Suppressor macrophage (primary cell): ENCODE data around the gene CDCA3.

Experiments used
- DNase-seq, 4 experiments: peaks; one replicate each; pipeline ENCODE4 v3.0.0-alpha.2; 2020 to 2022

The CDCA3 gene

DNA sequence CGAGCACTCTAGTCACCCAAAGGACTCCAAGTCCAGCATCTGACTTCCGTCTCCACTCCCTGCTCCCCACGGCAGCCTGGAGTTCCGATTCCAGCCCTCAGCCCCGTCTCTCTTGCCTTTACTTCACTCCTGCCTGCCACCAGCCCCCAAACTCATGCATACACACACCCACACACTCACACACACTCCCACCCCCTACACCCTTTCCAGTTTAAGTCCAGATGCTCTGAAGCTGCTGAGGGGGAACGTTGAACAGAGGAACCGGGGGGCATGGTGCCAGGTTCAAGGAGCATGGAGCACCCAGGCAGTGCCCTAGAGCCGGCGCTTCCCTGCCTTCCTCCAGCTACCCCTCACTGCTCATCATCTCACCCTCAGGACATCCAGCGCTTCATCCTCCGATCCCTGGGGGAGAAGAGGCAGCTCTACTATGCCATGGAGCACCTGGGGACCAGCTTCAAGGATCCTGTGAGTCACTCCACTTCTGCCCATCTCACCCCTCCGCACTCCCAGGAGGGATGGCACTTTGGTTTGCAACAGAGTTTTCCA lies 19.6 kb downstream of the CDCA3 start:
- DNase-seq: no peak

DNA sequence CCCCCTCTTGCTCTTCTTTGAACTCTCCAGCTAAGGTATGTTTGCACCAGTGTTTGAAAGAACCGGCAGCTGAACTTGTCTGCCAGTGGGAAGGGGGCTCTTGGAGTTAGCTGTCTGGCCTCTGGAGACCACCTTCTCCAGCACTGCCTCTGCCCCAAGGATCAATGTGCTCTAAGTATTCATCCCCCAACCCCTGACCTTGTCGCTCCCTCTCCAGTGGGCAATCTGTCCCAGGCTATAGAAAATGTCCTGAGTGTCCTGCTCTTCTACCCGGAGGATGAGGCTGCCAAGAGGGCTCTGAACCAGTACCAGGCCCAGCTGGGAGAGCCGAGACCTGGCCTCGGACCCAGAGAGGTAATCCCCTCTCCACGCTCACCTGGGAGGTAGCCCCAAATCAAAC lies 20.1 kb downstream of the CDCA3 start:
- no peak for DNase-seq

DNA sequence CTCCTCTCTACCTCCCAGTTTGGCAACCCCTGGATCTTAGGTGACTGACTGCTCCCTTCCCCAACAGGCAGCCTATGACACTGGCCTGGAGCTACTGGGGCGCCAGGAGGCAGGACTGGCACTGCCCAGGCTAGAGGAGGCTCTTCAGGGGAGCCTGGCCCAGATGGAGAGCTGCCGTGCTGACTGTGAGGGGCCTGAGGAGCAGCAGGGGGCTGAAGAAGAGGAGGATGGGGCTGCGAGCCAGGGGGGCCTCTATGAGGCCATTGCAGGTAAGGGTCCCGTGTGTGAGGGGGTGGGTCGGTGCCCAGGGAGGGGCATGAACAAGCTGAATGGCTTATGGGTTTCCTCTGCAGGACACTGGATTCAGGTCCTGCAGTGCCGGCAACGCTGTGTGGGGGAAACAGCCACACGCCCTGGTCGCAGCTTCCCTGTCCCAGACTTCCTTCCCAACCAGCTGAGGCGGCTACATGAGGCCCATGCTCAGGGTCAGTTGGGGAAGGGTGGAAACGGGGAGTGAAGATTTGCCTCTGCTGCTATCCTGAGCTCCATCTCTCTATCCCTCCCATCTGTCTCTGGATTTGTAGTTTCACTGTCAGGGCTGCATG lies 20.7 kb downstream of the CDCA3 start:
- DNase-seq: peak in 2 of 4 experiments; percentile 38 to 50

DNA sequence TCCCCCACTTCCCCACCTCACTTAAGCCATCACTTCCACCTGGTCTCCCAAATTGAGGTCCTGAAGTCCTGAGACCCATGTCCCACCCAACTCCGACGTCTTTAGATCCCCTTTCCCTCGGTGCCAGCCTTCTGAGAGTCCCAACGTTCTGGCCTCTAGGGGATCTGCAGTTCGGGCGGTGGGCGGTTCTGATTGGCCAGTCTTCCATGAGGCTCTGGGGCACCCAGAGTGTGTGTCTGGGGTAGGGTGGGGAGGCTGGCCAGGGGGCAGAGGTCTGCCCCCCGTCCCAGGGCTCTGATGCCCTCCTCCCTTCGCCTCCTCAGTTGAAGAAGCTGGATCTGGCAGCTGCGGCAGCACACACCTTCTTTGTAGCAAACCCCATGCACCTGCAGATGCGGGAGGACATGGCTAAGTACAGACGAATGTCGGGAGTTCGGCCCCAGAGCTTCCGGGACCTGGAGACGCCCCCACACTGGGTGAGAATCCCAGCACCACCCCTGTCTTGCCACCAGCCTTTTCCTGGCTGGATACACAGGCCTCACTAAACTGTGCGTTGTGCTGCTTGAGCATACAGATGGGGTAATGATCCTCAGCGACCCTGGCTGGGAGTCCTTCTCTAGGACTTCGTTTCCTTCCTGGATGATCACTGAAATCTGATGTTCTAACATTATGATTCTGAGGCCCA lies 21.4 kb downstream of the CDCA3 start:
- DNase-seq: peak in 1 of 4 experiments; percentile 27

DNA sequence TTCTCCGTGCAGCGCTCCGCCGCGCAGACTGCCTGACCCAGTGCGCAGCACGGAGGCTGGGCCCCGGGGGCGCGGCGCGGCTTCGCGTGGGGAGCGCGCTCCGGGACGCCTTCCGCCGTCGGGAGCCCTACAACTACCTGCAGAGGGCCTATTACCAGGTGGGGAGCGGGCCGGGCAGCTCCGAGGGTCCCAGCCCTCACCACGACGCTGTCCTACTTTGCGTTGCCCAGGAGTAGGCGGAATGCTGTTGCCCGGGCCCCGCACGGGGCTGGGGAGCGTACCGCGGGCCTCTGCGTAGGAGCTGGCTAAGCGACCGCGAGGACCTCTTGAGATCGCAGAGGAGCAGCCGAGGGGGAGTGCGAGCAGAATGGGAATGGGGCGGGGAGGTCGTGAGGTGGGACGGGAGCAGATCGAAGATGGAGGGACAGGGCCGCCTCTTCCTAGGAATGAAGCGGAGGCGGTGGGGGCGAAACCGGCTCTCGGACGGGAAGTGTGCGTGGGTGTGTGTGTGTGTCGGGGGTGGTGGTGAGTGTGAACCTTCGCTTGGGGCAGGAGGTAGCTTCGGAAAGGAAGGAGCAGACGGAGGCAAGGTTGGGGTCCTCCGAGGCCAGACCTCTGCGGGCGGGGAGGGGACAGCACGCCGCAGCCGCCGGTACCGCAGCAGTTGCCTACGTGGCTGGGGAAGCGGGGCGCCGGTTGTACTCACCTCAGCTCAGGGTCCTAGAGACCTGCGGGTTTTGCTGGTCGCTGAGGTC lies 22.1 kb downstream of the CDCA3 start:
- peak in 3 of 4 experiments; percentile 25 to 53 (median 36) for DNase-seq

DNA sequence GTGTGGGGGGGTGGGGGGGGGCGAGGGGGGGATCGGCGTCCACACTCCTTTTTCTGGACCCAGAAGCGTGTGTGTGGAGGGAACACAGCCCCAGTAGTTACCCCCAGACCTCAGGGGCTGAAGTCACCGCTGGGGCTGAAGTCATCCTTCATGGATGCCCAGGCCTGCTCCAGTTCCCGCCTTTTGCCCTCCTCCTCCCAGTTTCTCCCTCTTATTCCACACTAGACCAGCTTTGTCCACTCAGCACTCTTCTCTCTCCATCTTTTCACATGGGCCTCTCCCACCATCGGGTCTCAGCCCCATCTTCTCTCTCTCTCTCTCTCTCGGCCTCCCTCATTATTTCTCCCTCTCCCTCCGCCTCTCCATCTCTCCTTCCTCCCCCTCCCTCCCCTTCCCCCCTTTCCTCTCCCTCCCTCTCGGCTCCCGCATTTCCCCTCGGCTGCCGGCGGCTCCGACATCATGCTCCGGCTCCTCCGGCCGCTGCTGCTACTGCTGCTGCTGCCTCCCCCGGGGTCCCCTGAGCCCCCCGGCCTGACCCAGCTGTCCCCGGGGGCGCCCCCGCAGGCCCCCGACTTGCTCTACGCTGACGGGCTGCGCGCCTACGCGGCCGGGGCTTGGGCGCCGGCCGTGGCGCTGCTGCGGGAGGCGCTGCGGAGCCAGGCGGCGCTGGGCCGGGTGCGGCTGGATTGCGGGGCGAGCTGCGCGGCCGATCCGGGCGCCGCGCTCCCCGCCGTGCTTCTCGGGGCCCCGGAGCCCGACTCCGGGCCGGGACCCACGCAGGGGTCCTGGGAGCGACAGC lies 22.9 kb downstream of the CDCA3 start, which contains the start of gene P3H3:
Gene P3H3 (plus strand): TSS at position 426 of the 799 bp plus-strand sequence. CDS start 34 bp downstream, at position 460.
- DNase-seq: peak in 2 of 4 experiments; percentile 38 to 55

DNA sequence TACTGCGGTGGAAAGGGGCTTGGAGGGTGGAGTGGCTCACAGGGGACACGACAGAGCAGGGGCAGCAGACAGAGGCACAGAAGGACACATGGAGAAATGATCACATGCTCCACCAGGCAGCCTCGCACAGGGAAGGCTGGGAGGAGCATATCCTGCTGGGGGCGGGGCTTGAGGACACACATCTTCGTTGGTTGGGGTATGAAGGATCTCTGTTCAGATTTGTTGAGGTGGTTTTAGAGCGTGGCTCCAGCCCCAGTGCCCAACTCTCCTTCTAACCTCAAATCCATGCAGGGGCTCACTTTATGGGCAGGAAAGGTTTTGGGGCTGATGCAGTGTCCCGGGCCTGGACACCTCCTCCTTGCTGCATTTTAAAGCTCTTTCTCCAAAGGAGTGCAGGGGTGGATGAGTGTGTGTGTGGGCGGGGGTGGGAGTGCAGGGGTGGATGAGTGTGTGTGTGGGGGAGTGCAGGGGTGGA lies 23.6 kb downstream of the CDCA3 start:
- DNase-seq: peak; percentile 40 to 72 (median 63)

DNA sequence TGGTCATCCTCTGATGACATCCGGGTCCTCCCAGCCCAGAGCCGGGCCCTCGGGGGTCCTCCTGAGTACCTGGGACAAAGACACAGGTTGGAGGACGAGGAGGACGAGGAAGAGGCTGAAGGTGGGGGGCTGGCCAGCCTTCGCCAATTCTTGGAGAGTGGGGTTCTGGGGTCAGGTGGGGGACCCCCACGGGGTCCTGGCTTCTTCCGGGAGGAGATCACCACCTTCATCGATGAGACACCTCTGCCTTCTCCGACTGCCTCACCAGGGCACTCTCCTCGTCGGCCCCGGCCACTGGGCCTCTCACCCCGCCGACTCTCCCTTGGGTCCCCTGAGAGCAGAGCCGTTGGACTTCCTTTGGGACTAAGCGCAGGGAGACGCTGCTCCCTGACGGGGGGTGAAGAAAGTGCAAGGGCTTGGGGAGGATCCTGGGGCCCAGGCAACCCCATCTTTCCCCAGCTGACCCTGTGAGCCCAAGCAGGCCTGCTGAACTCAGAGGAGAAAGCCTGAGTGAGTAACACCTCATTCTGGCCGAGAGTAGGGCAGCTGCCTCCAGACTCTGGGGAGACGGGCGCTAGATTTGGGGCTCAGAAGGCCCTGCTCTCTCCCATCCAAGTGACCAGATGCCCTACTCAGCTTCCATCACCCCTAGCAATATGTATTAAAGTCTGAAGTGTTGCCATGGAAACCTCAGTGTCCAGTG lies 24.2 kb downstream of the CDCA3 start:
- DNase-seq: peak in 1 of 4 experiments; percentile 0

DNA sequence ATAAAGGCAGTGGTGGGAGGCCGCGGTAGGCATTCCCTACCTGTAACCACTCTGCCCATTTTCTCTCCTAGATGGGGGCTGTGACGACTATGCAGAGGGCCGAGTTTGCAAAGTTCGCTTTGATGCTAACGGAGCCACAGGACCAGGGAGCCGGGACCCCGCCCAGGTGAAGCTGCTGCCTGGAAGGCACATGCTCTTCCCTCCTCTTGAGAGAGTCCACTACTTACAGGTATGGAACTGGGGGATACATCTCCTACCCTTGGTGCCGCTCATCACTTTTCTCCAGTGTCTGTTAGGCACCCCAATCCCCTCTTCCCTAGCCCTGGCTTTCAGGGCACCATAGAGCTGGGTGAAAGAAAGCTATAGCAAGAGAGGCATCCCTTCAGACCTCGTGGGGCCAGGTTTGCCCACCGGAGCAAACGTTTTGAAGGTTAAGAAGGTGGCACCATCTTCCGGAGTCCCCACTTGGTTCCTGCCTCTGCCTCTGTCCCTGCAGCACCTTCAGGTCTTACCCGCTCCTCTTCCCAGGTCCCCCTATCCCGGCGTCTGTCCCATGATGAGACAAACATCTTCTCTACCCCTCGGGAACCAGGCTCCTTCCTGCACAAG lies 24.9 kb downstream of the CDCA3 start:
- DNase-seq: peak in 1 of 4 experiments; percentile 1

DNA sequence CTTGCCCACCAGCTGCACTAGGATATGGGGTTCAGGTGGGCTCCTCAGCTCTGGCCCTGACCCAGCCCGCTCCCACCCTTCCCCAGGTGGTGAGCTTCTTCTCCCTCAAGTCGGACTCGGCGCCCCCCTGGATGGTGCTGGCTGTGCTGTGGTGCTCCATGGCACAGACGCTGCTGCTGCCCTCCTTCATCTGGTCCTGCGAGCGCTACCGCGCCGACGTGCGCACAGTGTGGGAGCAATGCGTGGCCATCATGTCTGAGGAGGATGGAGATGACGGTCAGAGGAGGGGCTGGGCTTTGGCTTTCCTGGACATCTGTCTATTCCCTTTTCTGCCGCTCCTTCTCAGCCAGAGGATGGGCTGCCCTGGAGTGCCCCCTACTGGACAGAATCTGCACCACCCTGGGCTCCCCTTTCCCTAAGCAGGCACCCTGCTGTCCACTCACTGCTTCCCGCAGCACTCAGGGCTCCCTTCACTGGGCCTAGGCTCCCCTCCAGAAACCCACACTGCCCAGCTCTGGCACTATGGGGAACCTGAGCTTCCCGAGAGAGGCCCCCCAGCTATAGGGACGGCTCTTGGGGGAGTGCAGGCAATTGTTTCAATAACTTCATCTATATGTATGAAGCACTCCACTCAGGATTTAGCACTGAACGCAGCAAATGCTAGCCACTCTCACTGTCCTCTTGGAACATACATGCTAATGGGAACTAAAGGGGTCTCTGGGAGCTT lies 25.5 kb downstream of the CDCA3 start:
- DNase-seq: peak; percentile 89 to 95 (median 92)

DNA sequence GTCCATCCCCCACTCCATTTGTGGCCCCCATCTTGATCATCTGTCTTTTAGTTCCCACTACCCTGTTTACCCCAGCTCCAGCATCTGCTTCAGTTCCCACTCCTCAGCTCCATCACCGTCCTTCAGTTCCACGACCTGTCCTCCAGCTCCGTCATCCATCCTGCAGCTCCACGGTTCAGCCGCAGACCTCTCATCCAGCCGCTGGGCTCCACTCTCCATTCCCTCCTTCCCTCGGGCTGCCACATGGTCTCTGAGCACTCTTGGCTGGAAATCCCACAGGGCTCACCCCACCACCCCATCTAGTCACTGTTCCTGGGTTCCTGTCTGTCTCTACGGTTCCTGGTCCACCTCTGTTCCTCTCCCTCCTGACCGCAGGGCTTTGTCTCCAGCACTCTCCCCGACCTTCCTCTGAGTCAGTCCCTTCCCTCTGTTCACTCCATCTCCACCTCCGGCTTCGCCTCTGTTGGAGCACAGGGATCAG lies 26.1 kb downstream of the CDCA3 start:
- peak in 1 of 4 experiments; percentile 0 for DNase-seq

DNA sequence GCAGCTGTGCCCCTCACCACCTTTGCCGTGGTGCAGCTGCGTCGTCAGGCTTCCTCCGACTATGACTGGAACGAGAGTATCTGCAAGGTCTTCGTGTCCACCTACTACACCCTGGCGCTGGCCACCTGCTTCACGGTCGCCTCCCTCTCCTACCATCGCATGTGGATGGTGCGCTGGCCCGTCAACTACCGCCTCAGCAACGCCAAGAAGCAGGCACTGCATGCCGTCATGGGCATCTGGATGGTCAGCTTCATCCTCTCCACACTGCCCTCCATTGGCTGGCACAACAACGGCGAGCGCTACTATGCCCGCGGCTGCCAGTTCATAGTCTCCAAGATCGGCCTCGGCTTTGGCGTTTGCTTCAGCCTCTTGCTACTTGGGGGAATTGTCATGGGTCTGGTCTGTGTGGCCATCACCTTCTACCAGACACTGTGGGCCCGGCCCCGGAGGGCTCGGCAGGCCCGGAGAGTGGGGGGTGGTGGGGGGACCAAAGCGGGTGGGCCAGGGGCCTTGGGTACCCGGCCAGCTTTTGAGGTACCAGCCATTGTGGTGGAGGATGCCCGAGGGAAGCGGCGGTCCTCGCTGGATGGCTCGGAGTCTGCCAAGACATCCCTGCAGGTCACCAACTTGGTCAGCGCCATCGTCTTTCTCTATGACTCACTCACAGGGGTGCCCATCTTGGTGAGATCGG lies 26.9 kb downstream of the CDCA3 start:
- DNase-seq: peak in 1 of 4 experiments; percentile 1

DNA sequence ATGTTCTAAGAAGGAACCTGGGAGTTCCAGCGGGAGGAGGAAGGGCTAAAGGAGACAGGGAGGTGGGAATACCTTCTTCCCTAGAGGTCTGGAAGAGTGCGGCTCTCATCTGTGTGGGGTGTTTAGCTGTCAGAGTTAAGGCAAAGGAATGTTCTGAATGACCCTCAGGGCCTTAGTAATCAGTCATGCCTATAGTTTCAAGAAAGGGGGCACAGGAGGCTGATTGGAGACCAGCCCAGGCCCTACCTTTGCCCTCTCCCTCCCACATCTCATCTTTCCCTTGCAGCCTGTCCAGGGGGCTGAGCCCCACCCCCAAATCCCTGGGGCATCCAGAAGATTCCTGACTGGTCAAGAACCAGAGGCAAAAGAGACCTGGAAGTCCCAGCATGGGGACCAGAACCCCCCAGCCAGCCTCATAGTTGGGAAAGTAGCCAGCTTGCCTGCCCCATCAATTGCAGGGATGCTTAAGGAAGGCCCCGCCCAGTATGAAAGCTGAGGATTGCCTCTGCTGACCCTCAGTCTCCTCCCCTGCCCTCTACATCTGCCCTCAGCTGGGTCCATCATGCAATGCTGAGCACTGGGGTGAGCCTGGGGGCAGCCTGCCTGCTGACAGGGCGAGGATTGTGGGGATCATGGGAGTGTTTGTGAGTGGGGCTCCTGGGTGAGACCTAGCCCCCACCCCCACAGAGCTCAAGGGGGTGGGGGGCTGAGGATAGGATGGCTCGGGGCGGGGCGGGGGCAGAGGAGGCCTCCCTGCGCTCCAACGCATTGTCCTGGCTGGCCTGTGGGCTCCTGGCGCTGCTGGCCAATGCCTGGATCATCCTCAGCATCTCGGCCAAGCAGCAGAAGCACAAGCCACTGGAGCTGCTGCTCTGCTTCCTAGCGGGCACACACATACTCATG lies 27.7 kb downstream of the CDCA3 start:
- DNase-seq: peak in 1 of 4 experiments; percentile 1

DNA sequence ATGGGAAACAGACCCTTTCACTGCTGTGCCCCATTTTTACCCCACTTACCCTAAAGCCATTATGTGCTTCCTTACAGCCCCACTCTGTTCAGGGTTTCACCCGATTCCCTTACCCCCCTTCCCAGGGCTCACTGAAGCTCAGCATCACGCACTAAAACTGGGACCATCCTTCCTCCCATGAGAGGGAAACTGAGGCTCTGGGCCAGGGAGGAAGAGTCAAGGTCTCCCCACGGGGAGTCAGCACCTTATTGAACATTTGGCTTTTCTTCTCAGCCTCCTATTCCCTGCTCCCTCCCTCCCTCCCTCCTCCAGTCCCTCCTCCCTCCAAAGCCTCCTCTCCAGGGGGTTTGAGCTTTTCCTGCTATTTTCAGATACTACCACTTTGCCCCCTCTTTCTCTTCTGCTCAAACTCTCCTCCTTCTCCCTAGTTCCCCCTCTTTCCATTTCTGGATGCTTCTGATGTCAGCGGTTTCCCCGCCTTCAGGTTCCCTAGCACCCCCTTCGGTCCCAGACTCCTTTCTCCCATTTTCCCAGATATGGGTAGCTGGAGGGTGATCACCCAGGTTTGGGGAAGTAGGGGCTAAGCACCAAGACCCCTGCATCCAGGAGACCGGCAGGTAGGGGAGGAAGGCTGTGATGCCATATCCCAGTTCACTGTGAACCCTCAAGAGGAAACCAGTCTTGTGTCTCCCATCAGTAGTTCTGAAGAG lies 28.5 kb downstream of the CDCA3 start:
- DNase-seq: peak in 1 of 4 experiments; percentile 1

DNA sequence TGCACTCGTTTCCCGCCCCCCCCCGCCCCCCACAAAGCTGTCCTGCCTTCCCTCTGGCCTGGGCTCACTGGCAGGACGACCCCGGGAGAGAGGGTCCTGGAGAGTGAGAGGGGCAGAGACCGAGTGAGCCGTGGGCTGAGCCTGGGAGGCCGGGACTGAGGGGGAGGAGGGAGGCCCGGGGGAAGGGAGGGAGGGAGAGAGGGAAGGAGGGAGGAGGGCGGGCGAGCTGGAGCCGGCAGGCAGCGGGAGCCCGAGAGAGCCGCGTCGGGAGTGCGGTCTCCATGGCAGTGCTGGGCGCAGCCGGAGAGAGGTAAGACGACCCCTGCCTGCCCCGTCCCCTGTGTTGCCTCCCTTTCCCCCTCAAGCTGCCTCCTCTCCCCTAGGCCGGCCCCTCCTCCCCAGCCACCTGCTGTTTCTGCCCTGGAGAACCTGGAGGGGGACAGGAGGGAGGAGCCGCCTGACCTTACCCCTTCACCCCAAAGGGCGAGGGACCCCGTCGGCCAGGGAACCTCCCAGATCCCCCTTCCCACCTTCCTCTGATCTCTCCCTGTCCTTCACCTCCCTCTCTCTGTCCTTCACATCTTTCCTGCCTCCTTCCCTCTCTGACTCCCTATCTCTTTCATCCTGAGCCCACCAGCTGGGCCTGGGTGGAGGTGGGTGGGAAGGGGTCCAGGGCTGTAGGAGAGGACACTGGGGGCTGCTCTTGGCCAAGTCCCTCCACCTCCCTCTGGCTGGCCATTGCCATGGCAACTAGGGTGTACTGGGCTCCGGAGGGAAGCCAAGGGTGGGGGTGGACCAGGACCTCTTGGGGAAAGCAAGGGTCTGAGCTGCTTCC lies 29.3 kb downstream of the CDCA3 start, which contains the start of gene GPR162:
Gene GPR162 (plus strand): TSS at position 231 of the 835 bp plus-strand sequence. CDS start 2,078 bp downstream, outside the sequence.
- DNase-seq: peak; percentile 26 to 71 (median 58)

DNA sequence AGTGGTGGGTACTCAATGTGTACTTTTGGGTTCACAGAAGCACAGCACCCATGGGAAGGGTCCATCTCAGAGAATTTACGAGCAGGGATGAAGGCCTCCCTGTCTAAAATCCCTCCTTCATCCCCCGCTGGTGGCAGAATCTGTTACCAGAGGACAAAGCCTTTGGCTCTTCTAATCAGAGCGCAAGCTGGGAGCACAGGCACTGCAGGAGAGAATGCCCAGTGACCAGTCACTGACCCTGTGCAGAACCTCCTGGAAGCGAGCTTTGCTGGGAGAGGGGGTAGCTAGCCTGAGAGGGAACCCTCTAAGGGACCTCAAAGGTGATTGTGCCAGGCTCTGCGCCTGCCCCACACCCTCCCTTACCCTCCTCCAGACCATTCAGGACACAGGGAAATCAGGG lies 30.9 kb downstream of the CDCA3 start:
- no peak for DNase-seq
